ENCODE data around the gene CLDN3.
"Not testable (repeated sequence)": the region's sequence is repeated elsewhere in the genome, so short reads cannot be mapped to it uniquely, and the experiment has no call there.

DNA sequence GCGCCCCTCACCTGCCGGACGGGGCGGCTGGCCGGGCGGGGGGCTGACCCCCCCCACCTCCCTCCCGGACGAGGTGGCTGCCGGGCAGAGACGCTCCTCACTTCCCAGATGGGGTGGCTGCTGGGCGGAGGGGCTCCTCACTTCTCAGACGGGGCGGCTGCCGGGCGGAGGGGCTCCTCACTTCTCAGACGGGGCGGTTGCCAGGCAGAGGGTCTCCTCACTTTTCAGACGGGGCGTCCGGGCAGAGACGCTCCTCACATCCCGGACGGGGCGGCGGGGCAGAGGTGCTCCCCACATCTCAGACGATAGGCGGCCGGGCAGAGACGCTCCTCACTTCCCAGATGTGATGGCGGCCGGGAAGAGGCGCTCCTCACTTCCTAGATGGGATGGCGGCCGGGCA, 27.1 kb upstream of the CLDN3 start:
- not testable (repeated sequence) for TF ChIP-seq POLR2A (IDR thresholded peaks at IDR 0.05)
- TF ChIP-seq, protein P1, sequence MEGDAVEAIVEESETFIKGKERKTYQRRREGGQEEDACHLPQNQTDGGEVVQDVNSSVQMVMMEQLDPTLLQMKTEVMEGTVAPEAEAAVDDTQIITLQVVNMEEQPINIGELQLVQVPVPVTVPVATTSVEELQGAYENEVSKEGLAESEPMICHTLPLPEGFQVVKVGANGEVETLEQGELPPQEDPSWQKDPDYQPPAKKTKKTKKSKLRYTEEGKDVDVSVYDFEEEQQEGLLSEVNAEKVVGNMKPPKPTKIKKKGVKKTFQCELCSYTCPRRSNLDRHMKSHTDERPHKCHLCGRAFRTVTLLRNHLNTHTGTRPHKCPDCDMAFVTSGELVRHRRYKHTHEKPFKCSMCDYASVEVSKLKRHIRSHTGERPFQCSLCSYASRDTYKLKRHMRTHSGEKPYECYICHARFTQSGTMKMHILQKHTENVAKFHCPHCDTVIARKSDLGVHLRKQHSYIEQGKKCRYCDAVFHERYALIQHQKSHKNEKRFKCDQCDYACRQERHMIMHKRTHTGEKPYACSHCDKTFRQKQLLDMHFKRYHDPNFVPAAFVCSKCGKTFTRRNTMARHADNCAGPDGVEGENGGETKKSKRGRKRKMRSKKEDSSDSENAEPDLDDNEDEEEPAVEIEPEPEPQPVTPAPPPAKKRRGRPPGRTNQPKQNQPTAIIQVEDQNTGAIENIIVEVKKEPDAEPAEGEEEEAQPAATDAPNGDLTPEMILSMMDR (IDR thresholded peaks at IDR 0.05): not testable (repeated sequence)

All from heart left ventricle (tissue), 13 donors.